H1 (cell line): ENCODE data around the gene BORCS8. TPM values are rescaled to one million over a fixed set of nuclear protein-coding genes. Genes with fewer than 3 reads are reported as not detected.

Experiments used
- CEBPB ChIP-seq: IDR thresholded peaks from 2 replicates; pipeline ENCODE4 v1.6.1; 2012; ENCODE audit warnings: low read depth, low read length
- EP300 ChIP-seq, 2 experiments: IDR thresholded peaks; 1 replicate in 1 of 2; 2 replicates in 1 of 2; pipeline ENCODE4 v1.6.1; 2011 to 2012; ENCODE audit warnings: low read depth in 2 of 2, low read length in 2 of 2, mild to moderate bottlenecking in 2 of 2, borderline replicate concordance in 1 of 2, inconsistent platforms in 1 of 2, moderate library complexity in 1 of 2
- SIX5 ChIP-seq: IDR thresholded peaks from 2 replicates; pipeline ENCODE4 v1.6.1; 2011; ENCODE audit warnings: mild to moderate bottlenecking, low read depth, low read length
- TAF1 ChIP-seq: IDR thresholded peaks from 2 replicates; pipeline ENCODE4 v1.6.1; 2011; ENCODE audit warnings: mild to moderate bottlenecking, low read depth, low read length
- polyA plus RNA-seq, 7 experiments: library from polyadenylated mRNA; depleted of rRNA in 3 of 7; stranded (reverse) in 5 of 7; unstranded in 2 of 7; fragments of >200 nt in 5 of 7; fragments of 200-250 nt in 2 of 7; gene quantifications; 1 replicate in 5 of 7; 2 replicates in 1 of 7; 4 replicates in 1 of 7; pipeline versions ENCODE4 v1.2.1 to v1.2.3, GENCODE V29; 2011 to 2013; ENCODE audit warnings: missing spikeins in 2 of 7, mixed read lengths in 2 of 7
- total RNA-seq: library from RNA; stranded (reverse); fragmentation: NEBNext Ultra II Directional; extraction: Animal tissue kit (Norgen Biotek cat#: 25700); gene quantifications from 2 replicates; pipeline ENCODE4 v1.2.1, GENCODE V29; 2021

BORCS8 gene
- total and polyA plus RNA-seq, 2 of the 8 experiments (the other 6 are each of a cell fraction or from before 2014, with no cell fraction given), result 15.0 to 15.9 TPM

DNA sequence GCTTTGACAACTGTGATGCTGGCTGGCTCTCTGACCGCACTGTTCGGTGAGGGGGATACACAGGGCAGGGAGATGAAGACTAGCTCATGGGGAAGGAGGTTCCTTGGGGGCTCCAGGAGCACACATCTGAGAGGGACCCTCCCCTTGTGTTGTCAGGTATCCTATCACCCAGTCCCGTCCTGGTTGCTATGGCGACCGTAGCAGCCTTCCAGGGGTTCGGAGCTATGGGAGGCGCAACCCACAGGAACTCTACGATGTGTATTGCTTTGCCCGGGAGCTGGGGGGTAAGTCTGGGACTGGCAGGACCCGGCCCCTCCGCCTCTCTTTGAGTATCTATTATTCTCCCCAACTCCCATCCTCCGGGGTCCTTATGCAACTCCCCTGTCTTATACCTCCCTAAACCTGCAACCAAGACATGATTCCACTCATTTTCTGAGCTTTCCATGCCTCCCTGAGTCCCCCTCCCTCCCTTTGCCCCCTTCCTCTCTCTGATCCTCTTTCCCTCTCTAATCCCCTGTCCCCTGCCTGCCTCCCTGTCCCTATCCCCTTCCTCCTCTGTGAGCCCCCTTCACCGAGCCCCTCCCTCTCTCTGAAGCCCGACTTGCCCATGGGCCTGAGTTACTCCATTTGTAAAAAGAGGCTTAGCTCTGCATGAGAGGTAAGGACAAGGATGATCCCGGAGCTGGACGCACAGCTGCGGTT lies 32.3 kb upstream of the BORCS8 start (continued):
- TF ChIP-seq CEBPB, result no peak
- no peak for TF ChIP-seq TAF1
- no peak for TF ChIP-seq EP300 (IDR thresholded peaks at IDR 0.05; ENCODE audit: borderline replicate concordance in 1 of 2, low read depth in 2 of 2, low read length in 2 of 2)
- no peak for TF ChIP-seq SIX5
- TF ChIP-seq, all 59 proteins: peak for 0
